Astrocyte of the spinal cord (primary cell): ENCODE results near the gene PLCH1.
"Not testable (repeated sequence)": the region's sequence is repeated elsewhere in the genome, so short reads cannot be mapped to it uniquely, and the experiment has no call there.

Experiments used
- DNase-seq: peaks from one replicate; pipeline ENCODE4 v3.0.0; 2011; ENCODE audit warnings: low read depth, low spot score
- H3K4me3 ChIP-seq: 2 replicates; pipeline ENCODE4 v1.5.1; 2011; ENCODE audit warnings: low read depth, mild to moderate bottlenecking, low read length, moderate library complexity
- CTCF ChIP-seq: IDR thresholded peaks from 2 replicates; pipeline ENCODE4 v1.5.1; 2012; ENCODE audit warnings: low read depth, mild to moderate bottlenecking, low read length, inconsistent platforms
- in situ Hi-C: cut with HindIII; loops from 2 replicates; pipeline ENCODE4 v1.10.0; 2017; ENCODE audit warnings: low sequenced_read_pairs

The PLCH1 gene

GRCh38 chr3:155617346-155617925 is 127.4 kb downstream of the PLCH1 start:
- in situ Hi-C loops, result no loop called here

GRCh38 chr3:155615141-155615540 is 129.7 kb downstream of the PLCH1 start:
- DNase-seq, in situ Hi-C loops, H3K4me3 ChIP-seq: not testable (repeated sequence)

More at GRCh38 chr3:155617346-155617925, 127.4 kb downstream of the PLCH1 start:
- no peak for TF ChIP-seq CTCF
- no peak for DNase-seq
- no peak overlapping the region for H3K4me3 ChIP-seq

GRCh38 chr3:155614410-155614809 is 130.5 kb downstream of the PLCH1 start:
- DNase-seq, in situ Hi-C loops, H3K4me3 ChIP-seq: not testable (repeated sequence)

- DNase-seq, result no peak
- in situ Hi-C loops, result no loop called here
- TF ChIP-seq CTCF, result no peak
- H3K4me3 ChIP-seq, result no peak overlapping the region
Measured at GRCh38 chr3:155611456-155611855, 133.4 kb downstream of the PLCH1 start.

GRCh38 chr3:155609586-155609985 is 135.3 kb downstream of the PLCH1 start:
- no peak overlapping the region for H3K4me3 ChIP-seq
- TF ChIP-seq CTCF, result no peak
- DNase-seq, result no peak
- in situ Hi-C loops, result no loop called here

GRCh38 chr3:155608228-155608920 is 136.5 kb downstream of the PLCH1 start:
- H3K4me3 ChIP-seq, result no peak overlapping the region
- no peak for DNase-seq
- in situ Hi-C loops, result no loop called here
- no peak for TF ChIP-seq CTCF

- H3K4me3 ChIP-seq, result no peak overlapping the region
- TF ChIP-seq CTCF, result no peak
- in situ Hi-C loops, result no loop called here
- no peak for DNase-seq
Measured at GRCh38 chr3:155607761-155608160, 137.1 kb downstream of the PLCH1 start.
